CD14-positive monocyte (primary cell): ENCODE data around the gene AEBP1. TPM values are rescaled to one million over a fixed set of nuclear protein-coding genes. Genes with fewer than 3 reads are reported as not detected.

Experiments
- DNase-seq, 3 donors: peaks; one replicate each; pipeline ENCODE4 v3.0.0-alpha.2; 2011 to 2022
- H2AFZ ChIP-seq: 2 replicates; pipeline ENCODE4 v1.6.0; 2012; ENCODE audit warnings: mild to moderate bottlenecking, low read depth, low read length, inconsistent platforms; ENCODE audit not compliant: insufficient read depth, poor library complexity, severe bottlenecking
- H3K27ac ChIP-seq, 2 donors: 1 replicate in 1 of 2; 2 replicates in 1 of 2; pipeline ENCODE4 v1.5.1; 2012 to 2013; ENCODE audit warnings: low read length in 2 of 2, control low read depth in 1 of 2, inconsistent platforms in 1 of 2, low read depth in 1 of 2, mild to moderate bottlenecking in 1 of 2
- H3K27me3 ChIP-seq, 2 donors: one replicate each; pipeline versions ENCODE4 v1.6.0 to v1.6.1; 2011 to 2013; ENCODE audit warnings: low read length in 2 of 2; ENCODE audit not compliant: control insufficient read depth in 2 of 2, insufficient read depth in 2 of 2
- H3K36me3 ChIP-seq, 2 donors: replicated peaks in 1 of 2; 1 replicate in 1 of 2; 2 replicates in 1 of 2; pipeline versions ENCODE4 v1.5.1 to v1.6.1; 2012 to 2013; ENCODE audit warnings: low read length in 2 of 2, control low read depth in 1 of 2, inconsistent platforms in 1 of 2, mild to moderate bottlenecking in 1 of 2; ENCODE audit not compliant: insufficient read depth in 2 of 2, control insufficient read depth in 1 of 2
- H3K4me1 ChIP-seq, 2 donors: 1 replicate in 1 of 2; 2 replicates in 1 of 2; pipeline versions ENCODE4 v1.5.1 to v1.6.1; 2012 to 2013; ENCODE audit warnings: low read length in 2 of 2, control low read depth in 1 of 2, inconsistent platforms in 1 of 2, mild to moderate bottlenecking in 1 of 2, moderate library complexity in 1 of 2; ENCODE audit not compliant: insufficient read depth in 2 of 2, control insufficient read depth in 1 of 2
- H3K4me2 ChIP-seq: replicated peaks from 2 replicates; pipeline ENCODE3; 2012; ENCODE audit warnings: low read length, moderate library complexity, mild to moderate bottlenecking; ENCODE audit not compliant: poor library complexity, severe bottlenecking; ENCODE audit errors: extremely low read depth
- H3K4me3 ChIP-seq, 3 experiments: fragments of 200-600 bp in 1 of 3; sonication (generic) in 1 of 3; replicated peaks in 1 of 3; 1 replicate in 2 of 3; 2 replicates in 1 of 3; pipeline ENCODE4 v1.5.1; 2011 to 2013; ENCODE audit warnings: low read length in 3 of 3, mild to moderate bottlenecking in 3 of 3, control low read depth in 2 of 3, low read depth in 2 of 3, inconsistent platforms in 1 of 3, moderate library complexity in 1 of 3
- H3K79me2 ChIP-seq: 2 replicates; pipeline ENCODE4 v1.6.0; 2012; ENCODE audit warnings: mild to moderate bottlenecking, control low read depth, inconsistent platforms, low read length, moderate library complexity; ENCODE audit not compliant: insufficient read depth
- H3K9ac ChIP-seq: 2 replicates; pipeline ENCODE4 v1.6.0; 2017; ENCODE audit warnings: low read length, mild to moderate bottlenecking; ENCODE audit not compliant: insufficient read depth, poor library complexity, severe bottlenecking
- H3K9me3 ChIP-seq, 2 donors: replicated peaks in 1 of 2; 1 replicate in 1 of 2; 2 replicates in 1 of 2; pipeline versions ENCODE4 v1.5.1 to v1.6.1; 2012 to 2013; ENCODE audit warnings: low read length in 2 of 2, control low read depth in 1 of 2; ENCODE audit not compliant: control insufficient read depth in 1 of 2, insufficient read depth in 1 of 2
- H4K20me1 ChIP-seq: 2 replicates; pipeline ENCODE4 v1.6.0; 2012; ENCODE audit warnings: mild to moderate bottlenecking, low read length, control low read depth, moderate library complexity; ENCODE audit not compliant: insufficient read depth
- H3K27ac Mint-ChIP-seq, 7 donors: one replicate each; pipeline ENCODE4 v1.8.0; 2020; ENCODE audit warnings: mild to moderate bottlenecking in 7 of 7, mixed read lengths in 7 of 7, moderate library complexity in 6 of 7, inconsistent platforms in 2 of 7
- H3K27me3 Mint-ChIP-seq, 3 donors: one replicate each; pipeline ENCODE4 v1.8.0; 2021 to 2022; ENCODE audit warnings: low read depth in 3 of 3, mild to moderate bottlenecking in 3 of 3, mixed read lengths in 3 of 3, moderate library complexity in 3 of 3, inconsistent platforms in 1 of 3
- H3K36me3 Mint-ChIP-seq, 2 donors: one replicate each; pipeline ENCODE4 v1.8.0; 2020; ENCODE audit warnings: mixed read lengths in 2 of 2, inconsistent platforms in 1 of 2, mild to moderate bottlenecking in 1 of 2
- H3K4me1 Mint-ChIP-seq: one replicate; pipeline ENCODE4 v1.8.0; 2020; ENCODE audit warnings: mild to moderate bottlenecking, mixed read lengths
- H3K4me3 Mint-ChIP-seq, 2 donors: one replicate each; pipeline ENCODE4 v1.8.0; 2020; ENCODE audit warnings: mild to moderate bottlenecking in 2 of 2, mixed read lengths in 2 of 2, moderate library complexity in 1 of 2
- H3K9me3 Mint-ChIP-seq, 7 donors: one replicate each; pipeline ENCODE4 v1.8.0; 2020 to 2022; ENCODE audit warnings: mixed read lengths in 7 of 7, mild to moderate bottlenecking in 6 of 7, moderate library complexity in 6 of 7, inconsistent platforms in 2 of 7
- WGBS: methylation state at CpG from one replicate; pipeline ENCODE4 v1.1.5; 2013; ENCODE audit warnings: missing lambda C conversion rate; ENCODE audit not compliant: insufficient coverage; 5-methylcytosine and 5-hydroxymethylcytosine counted together
- intact Hi-C, 2 donors: fragments of 100-400 bp; cut with micrococcal nuclease; formaldehyde crosslinking; loops; one replicate each; pipeline versions ENCODE4 v1.15.0 to v1.15.1; 2023
- polyA plus RNA-seq, 3 donors: library from polyadenylated mRNA; depleted of rRNA in 1 of 3; unstranded in 2 of 3; stranded (reverse) in 1 of 3; fragments of 300-500 nt in 2 of 3; fragments of >200 nt in 1 of 3; fragmentation: Illumina TruSeq in 2 of 3; gene quantifications; 1 replicate in 2 of 3; 2 replicates in 1 of 3; pipeline ENCODE4 v1.2.3, GENCODE V29; 2012 to 2021
- TF ChIP-seq, protein P1 (sequence below): fragments of 200-600 bp; IDR thresholded peaks from one replicate; pipeline ENCODE4 v1.8.0; 2022; ENCODE audit warnings: antibody characterized with exemption, mild to moderate bottlenecking

Gene AEBP1
- polyA plus RNA-seq, 3 donors: 0.08 TPM; not detected in 2

DNA sequence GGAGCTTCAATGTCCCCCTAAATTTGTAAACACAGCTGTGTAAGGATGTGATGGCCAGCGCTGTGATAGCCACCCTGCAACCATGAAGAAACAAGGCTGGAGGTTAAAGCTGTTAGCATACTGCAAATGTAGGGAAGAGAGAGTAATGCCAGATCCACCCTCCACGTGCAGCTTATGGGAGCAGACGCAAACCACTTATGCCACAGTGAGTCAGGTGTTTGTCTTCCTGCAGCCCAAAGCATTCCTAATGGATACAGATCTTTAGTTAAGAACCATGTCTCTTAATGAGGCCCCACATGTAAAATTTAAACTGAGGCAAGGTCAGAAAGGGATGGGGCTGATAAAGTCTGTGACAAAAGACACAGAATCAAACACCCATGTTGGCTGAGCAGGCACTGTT is 50.6 kb downstream of the AEBP1 start:
- no peaks in the 10 kb centered on the region for H3K4me1 ChIP-seq
- H3K4me2 ChIP-seq: no peak overlapping the region
- no peaks in the 10 kb centered on the region for H3K9me3 ChIP-seq
- H3K79me2 ChIP-seq: no peaks in the 10 kb centered on the region
- no peak overlapping the region for H2AFZ ChIP-seq
- H3K4me1 Mint-ChIP-seq: no peaks in the 10 kb centered on the region
- H3K27ac ChIP-seq: no peak overlapping the region
- intact Hi-C loops: no loop called here
- H3K27me3 Mint-ChIP-seq: peaks cover 1 to 2% (median 2%) of the 10 kb centered on the region in 3 donors
- no peaks in the 10 kb centered on the region for H3K36me3 ChIP-seq
- H3K9ac ChIP-seq: no peak overlapping the region
- H3K9me3 Mint-ChIP-seq: no peaks in the 10 kb centered on the region
- no peaks in the 10 kb centered on the region for H3K36me3 Mint-ChIP-seq
- H4K20me1 ChIP-seq: no peaks in the 10 kb centered on the region
- no CpG with 5 or more reads among the region's 3 CpGs for WGBS
- H3K4me3 Mint-ChIP-seq: no peak overlapping the region
- H3K27me3 ChIP-seq: no peaks in the 10 kb centered on the region
- no peak overlapping the region for H3K27ac Mint-ChIP-seq
- DNase-seq: no peak
- H3K4me3 ChIP-seq: no peak overlapping the region
- TF ChIP-seq, protein P1, sequence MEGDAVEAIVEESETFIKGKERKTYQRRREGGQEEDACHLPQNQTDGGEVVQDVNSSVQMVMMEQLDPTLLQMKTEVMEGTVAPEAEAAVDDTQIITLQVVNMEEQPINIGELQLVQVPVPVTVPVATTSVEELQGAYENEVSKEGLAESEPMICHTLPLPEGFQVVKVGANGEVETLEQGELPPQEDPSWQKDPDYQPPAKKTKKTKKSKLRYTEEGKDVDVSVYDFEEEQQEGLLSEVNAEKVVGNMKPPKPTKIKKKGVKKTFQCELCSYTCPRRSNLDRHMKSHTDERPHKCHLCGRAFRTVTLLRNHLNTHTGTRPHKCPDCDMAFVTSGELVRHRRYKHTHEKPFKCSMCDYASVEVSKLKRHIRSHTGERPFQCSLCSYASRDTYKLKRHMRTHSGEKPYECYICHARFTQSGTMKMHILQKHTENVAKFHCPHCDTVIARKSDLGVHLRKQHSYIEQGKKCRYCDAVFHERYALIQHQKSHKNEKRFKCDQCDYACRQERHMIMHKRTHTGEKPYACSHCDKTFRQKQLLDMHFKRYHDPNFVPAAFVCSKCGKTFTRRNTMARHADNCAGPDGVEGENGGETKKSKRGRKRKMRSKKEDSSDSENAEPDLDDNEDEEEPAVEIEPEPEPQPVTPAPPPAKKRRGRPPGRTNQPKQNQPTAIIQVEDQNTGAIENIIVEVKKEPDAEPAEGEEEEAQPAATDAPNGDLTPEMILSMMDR: no peak

DNA sequence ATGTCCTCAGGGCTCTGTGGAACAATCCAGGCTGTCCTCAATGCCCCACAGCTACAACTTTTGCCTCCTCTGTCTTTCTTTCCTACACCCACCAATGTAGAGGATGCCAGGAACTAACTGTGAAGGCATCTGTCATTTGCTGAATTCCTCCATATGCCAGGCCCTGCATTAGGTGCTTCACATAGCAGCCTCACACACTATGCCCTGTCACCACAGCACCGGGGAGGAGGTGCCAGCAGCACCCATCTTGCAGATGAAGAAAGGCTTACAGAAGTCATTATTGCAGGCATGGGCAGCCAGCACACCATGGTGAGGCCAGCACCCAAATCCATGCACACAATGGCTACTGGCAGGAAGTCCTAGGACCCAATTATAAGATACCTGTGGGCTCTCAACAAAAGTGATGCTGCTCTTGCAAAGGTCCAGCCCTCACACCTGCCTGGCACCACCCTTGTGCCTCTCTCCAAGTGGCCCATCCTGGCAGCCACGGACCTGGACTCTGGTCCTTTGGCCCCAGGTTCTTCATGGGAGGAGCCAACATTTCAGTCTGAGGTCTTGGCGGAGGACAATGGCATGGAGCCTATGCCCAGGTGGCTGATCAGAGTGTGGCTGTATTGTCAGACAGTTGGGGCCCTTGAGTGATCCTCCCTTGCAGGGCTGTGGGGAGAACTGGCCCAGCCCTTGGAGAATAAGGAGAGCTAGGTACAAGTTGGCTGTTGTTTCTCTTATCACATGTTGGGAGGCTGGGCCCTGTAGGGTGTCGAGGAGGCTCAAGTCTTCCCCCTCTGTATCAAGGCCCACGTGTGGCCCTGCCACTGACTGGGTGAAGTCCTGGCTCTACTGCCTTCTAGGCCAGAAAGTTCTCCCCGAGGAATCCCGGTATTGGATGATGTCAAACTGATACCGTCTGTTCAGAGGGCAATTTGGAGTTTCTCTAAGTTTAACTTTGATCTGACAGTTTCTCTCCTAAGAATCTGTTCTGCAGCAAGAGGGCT is 51.3 kb downstream of the AEBP1 start:
- no peaks in the 10 kb centered on the region for H3K4me1 Mint-ChIP-seq
- H3K9me3 ChIP-seq: no peaks in the 10 kb centered on the region
- intact Hi-C loops: no loop called here
- no peak overlapping the region for H3K27ac ChIP-seq
- H3K27me3 ChIP-seq: no peaks in the 10 kb centered on the region
- H3K9ac ChIP-seq: no peak overlapping the region
- H3K36me3 Mint-ChIP-seq: no peaks in the 10 kb centered on the region
- TF ChIP-seq, protein P1: no peak
- 93% methylated on average over 8 of the region's 8 CpGs for WGBS
- H3K36me3 ChIP-seq: no peaks in the 10 kb centered on the region
- H3K9me3 Mint-ChIP-seq: no peaks in the 10 kb centered on the region
- H3K4me3 Mint-ChIP-seq: no peak overlapping the region
- H3K4me2 ChIP-seq: no peak overlapping the region
- H4K20me1 ChIP-seq: no peaks in the 10 kb centered on the region
- no peak overlapping the region for H2AFZ ChIP-seq
- H3K27me3 Mint-ChIP-seq: peaks cover 2 to 3% (median 2%) of the 10 kb centered on the region in 3 donors
- no peaks in the 10 kb centered on the region for H3K79me2 ChIP-seq
- DNase-seq: no peak
- H3K27ac Mint-ChIP-seq: no peak overlapping the region
- H3K4me3 ChIP-seq: no peak overlapping the region
- H3K4me1 ChIP-seq: no peaks in the 10 kb centered on the region
